Measurements from ENCODE around the gene BIN2. TPM values are rescaled to one million over a fixed set of nuclear protein-coding genes. Genes with fewer than 3 reads are reported as not detected.
A peak's percentile ranks its signal among the peaks of the same experiment; 100 is the strongest.

Gene BIN2
- total RNA-seq (2014; rRNA removed; shearing (Covaris generic)): not detected in 2 replicates
- not detected in 2 replicates for polyA plus RNA-seq (2014; cell fraction: nucleus; rRNA removed)

DNA sequence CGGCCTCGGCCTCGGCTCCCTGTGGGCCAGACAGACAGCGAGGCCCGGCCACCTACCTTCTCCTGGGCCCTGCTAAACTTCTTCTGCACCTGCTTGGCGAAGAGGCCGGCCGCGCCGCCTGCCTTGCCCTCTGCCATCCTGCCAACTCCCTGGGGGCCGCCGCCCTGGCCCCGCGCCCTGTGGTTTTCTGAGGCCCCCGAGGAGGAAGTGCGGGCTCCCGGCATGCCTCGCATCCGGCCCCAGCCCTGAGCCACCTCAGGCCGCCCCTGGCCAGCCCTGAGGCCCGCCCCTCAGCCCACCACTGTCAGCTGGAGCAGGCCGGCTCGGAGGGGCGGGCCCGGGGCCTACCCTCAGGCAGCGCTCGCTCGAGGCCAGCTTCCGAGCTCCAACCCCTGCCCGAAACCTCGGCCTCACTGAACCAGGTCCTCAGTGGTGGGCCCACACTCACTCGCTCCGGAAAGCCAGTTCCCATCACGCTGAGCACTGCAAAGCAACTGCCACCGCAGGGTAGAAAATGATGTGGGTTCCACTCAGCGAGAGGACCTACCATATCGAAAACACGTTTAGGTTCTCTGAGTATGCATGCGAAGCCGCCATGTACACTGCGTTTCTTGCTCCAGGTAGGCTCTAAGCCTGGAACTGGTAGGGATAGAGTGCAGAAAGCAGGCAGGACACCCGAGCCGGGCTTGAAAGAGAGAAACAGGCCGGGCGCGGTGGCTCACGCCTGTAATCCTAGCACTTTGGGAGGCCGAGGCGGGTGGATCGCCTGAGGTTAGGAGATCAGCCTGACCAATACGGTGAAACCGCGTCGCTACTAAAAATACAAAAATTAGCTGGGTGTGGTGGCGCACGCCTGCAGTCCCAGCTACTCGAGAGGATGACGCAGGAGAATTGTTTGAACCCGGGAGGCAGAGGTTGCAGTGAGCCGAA, at the start of gene BIN2:
Gene BIN2, minus strand, starts transcription at position 209 of the 930 bp plus-strand sequence. Its CDS starts 72 bp downstream, at position 137.
- DNase-seq (ENCODE audit: extremely low read depth, low read depth): no peak

DNA sequence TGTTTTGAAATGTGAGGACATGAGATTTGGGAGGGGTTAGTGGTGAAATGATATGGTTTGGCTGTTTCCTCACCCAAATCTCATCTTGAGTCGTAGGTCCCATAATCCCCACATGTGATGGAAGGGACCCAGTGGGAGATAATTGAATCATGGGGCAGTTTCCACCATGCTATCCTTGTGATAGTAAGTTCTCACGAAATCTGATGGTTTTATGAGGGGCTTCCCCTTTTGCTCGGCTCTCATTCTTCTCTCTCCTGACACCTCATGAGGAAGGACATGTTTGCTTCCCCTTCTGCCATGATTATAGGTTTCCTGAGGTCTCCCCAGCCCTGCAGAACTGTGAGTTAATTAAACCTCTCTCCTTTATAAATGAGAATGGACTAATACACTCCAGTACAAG, 49.2 kb upstream of the BIN2 start:
- no peak for DNase-seq (ENCODE audit: extremely low read depth, low read depth)

DNA sequence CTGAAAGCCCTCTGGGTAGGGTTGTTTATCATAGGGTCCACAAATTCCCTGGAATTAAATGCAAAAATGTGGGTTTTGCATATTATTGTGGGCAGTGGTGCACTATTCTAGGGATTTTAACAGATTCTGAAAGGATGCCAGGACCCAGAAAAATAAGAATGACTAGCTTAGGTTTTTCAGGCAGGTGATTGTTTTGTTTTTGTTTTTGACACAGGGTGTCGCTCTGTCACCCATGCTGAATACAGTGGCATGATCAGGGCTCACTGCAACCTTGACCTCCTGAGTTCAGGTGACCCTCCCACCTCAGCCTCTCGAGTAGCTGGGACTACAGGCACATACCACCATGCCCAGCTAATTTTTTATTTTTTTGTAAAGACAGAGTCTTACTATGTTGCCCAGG, 48.0 kb upstream of the BIN2 start:
- no peak for DNase-seq (ENCODE audit: extremely low read depth, low read depth)

DNA sequence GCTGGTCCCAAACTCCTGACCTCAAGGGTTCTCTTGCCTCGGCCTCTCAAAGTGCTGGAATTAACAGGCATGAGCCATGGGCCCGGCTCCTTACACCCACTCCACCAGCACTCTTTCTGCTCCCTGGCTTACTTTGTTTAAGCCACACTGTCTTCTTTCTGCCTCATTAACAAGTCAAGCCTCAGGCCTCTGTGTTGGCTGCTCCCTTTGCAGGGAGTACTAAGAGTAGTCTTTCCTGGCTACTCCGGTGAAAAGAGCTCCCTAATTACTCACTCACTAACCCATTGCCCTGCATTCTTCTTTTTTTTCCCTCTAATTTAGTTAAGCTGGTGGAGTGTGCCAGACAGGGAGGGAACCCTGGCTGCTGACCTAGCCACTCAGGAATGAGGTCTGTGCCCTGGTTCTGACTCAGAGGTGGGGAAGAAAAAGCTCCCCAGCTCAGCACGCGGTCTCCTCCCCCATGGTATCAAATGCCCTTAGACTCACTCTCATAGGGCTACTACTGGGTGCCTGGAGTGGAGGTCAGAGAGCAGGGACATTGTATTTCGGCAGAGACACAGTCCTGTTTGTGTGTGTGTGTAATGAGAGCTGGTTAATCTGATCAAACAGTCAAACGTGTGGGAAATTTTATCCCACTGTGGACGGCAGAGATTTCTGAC, 47.5 kb upstream of the BIN2 start:
- DNase-seq (ENCODE audit: extremely low read depth, low read depth): peak; percentile 60

DNA sequence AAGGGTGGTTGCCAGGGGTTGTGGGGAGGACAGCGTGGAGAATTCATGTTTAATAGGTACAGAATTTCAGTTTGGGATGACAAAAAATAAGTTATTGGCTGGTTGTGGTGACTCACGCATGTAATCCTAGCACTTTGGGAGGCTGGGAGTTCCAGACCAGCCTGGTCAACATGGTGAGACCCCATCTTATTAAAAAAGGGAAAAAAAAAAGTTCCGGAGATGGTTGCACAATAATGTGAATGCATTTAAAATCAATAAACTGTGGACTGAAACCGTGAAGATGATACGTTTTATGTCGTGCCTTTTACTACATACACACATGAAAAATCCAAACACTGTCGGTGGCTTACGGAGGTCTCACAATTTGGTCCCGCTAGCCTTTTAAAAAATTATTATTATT, 46.7 kb upstream of the BIN2 start:
- no peak for DNase-seq (ENCODE audit: extremely low read depth, low read depth)

DNA sequence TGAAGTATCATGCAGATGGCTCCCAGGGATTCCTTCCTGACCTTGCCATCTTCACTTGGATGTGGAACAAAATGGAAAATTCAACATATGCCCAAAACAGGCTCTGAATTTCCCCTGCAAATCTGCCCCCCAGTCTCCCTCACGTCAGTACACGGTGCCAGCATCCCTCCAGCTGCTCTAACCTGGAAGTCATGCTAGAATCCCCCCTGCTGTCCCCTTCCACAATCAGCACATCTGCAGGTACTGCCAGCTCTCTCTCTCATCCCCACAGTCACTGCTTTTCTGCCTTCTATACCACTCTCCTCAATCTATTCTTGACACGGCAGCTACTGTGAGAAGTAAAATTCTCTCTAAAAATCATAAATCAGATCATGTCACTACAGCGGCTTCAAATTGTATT, 45.6 kb upstream of the BIN2 start:
- no peak for DNase-seq (ENCODE audit: extremely low read depth, low read depth)

- DNase-seq (ENCODE audit: extremely low read depth, low read depth): no peak
Measured at GRCh38 chr12:51368640-51369517, 44.9 kb upstream of the BIN2 start.

- no peak for DNase-seq (ENCODE audit: extremely low read depth, low read depth)
Measured at GRCh38 chr12:51365276-51365675, 41.3 kb upstream of the BIN2 start.

GRCh38 chr12:51364001-51364400, 40.0 kb upstream of the BIN2 start:
- no peak for DNase-seq (ENCODE audit: extremely low read depth, low read depth)

DNA sequence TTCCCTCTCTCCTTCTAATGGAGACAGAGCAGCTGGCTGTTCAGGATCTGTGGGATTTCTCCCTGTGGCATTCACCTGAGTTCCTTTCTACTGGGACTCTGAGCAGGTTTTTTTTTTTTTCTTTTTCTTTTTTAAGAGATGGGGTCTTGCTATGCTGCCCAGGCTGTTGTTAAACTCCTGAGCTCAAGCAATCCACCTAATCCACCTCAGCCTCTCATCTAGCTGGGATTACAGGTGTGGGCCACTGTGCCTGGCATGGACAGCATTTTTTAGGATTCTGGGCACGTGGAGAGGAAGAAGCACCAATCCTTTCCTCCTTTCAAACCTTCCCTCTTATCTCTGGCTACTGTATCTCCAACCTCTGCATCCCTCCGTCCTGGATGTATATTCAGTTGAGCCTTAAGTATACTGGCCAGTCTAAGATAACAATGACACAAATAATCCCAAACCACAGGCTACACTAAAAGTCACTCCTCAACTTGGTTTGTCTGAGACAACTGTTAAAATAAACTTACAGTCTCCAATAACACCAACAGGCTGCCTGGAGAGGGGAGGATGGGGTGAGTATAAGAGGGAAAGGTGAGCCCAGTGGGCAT, 38.9 kb upstream of the BIN2 start:
- DNase-seq (ENCODE audit: extremely low read depth, low read depth): no peak

- DNase-seq (ENCODE audit: extremely low read depth, low read depth): no peak
Measured at GRCh38 chr12:51362307-51362706, 38.3 kb upstream of the BIN2 start.

DNA sequence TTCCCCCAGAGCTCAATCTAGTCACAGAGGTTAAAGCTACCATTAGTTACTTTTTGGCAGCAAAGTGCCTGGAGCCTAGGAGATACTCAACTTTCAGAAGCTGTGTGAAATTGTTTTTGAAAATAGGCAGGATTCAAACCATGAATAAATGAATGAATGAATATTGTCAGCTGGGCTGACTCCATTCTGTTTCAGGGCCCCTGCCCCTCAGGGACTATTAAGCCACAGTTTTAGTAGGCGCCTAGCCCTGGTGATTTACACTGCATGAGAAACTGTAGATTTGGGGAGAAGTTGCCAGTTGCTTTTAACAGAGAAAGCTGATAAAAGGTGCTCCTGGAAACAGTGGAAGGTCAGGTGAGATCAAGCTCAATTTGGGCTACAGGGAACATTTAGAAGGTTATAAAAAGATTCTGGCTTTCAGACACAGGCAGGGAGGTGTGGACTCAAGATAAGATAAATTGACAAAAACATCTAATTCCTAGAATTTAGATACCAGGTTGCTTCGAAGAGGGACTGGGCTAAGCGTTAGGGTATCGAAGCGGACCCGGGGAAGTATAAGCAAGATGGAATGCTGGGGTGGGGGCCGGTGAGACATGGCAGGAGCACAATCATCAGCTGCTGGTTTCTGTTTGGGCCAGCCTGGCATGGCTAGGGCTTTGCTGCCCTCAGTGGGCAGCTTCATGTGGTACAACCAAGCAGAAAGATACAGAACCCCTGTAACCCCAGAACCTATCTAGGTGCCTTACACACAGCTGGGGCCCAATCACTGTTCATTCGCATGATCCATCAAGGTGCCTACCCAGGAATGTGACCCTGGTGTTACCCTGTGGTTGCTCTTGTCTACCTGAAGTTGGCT, 37.4 kb upstream of the BIN2 start:
- no peak for DNase-seq (ENCODE audit: extremely low read depth, low read depth)

GRCh38 chr12:51360315-51360714, 36.3 kb upstream of the BIN2 start:
- DNase-seq (ENCODE audit: extremely low read depth, low read depth): no peak

GRCh38 chr12:51359851-51360250, 35.9 kb upstream of the BIN2 start:
- no peak for DNase-seq (ENCODE audit: extremely low read depth, low read depth)

DNA sequence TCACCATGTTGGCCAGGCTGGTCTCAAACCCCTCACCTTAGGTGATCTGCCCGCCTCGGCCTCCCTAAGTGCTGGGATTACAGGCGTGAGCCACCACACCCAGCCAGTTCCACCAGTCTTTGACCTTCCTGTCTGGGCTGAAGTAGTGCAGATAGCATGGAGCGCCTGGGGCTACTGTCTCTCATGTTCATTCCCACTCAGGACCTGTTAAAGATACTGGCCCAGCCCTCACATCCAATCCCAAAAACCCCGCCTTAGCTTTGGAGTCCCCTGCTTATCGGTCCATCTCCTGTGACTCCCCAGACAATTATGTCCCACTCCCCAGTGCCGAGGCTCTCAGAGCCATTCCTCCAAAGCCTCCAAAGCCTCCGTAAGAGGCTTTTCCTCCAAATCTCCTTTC, 34.5 kb upstream of the BIN2 start:
- no peak for DNase-seq (ENCODE audit: extremely low read depth, low read depth)

DNA sequence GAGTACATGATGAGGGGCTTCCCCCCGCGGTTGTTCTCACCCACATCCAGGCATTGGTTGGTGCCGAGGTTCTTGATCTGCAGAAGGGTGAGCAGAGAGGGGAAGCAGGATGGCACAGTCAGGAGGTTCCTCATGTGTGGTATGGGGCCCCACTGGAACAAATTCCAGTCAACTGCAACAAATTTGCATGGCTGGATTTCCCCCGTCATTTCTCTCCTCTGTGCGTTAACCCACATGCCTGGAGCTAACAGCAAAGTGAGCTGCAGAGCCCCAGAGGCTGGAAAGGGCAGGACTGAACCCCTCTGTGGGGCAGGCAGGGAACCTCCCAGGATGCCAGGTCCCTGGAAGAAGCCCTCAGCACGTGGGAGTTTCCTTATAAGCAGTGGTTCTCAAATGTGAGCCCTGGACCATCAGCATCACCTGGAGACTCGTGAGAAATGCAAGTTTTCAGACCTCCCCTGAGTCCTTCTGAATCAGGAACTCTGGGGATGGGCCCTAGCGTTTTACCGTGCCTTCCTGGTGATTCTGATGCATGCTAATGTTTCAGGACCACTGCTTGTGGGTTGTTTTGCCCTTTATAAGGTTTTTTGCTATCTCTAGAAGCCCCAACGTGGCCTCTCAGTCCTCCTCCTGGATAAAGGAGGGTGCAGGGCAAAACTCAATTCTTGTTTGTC, 33.5 kb upstream of the BIN2 start:
- DNase-seq (ENCODE audit: extremely low read depth, low read depth): no peak

DNA sequence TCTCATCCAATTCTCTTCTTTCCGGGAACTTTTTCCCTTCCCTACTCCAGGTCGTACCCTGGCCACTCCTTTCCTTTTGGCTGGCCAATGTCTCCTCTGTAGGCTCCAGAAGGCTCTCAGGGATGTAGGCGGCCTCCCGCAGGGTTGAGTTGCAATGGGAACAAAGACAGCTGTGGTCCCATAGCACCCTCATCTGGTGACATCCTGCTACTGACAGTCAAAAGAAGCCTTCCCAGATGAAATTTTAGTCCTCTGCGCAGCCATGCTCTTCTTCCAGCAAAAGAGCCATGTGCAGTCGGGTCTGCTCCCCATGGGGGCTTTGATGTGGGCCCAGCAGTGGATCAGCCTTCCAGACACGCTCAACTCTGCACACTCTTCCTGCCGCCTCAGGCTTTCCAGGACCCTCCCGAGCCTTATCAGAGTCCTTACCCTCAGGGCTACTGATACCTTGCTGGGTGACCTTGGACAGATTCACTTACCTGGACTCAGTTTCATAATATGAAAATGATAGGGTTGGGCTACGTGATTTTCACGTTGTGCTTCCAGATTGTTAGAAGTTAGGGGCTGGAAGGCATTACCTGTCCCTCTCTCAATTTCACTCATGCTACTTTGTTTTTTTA, 28.0 kb upstream of the BIN2 start:
- DNase-seq (ENCODE audit: extremely low read depth, low read depth): peak; percentile 62

DNA sequence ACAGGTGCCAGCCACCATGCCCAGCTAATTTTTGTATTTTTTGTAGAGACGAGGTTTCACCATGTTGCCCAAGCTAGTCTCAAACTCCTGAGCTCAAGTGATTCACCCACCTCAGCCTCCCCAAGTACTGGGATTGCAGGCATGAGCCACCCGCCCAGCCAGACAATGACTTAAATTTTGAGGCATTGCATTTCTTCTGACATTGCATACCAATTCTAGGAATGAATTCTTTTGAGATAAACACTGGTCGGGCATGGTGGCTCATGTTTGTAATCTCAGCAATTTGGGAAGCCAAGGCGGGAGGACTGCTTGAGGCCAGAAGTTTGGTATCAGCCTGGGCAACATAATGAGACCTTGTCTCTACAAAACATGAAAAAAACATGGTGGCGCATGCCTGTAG, 25.1 kb upstream of the BIN2 start:
- no peak for DNase-seq (ENCODE audit: extremely low read depth, low read depth)

DNA sequence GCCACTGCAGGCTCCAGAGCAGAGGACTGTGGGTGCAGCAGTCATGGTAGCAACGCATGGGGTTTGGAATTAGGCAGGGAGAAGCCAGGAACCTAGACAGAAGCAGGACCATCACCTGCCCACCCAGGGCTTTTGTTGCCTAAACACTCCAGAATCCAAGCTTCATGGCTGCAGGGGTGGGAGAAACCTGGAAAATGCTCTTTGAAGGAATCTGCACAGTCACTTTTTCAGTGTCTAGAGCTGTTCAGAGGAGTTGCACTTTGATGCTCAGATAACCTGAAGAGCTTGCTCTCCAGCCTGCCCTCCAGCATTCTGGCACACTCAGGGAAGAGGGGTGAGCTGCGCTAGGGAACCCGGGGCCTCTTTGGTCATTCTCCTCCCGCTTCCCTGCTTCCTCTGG, 24.1 kb upstream of the BIN2 start:
- no peak for DNase-seq (ENCODE audit: extremely low read depth, low read depth)

Data from NCI-H460 (cell line).